HCT116 (cell line): ENCODE data around the gene MAP2K5. TPM values are rescaled to one million over a fixed set of nuclear protein-coding genes. Genes with fewer than 3 reads are reported as not detected.

Experiments used
- ATAC-seq: fragments of 200-7000 bp; cut with Tn5 transposase; 2 replicates; pipeline ENCODE4 v1.9.1; 2020; ENCODE audit warnings: mild to moderate bottlenecking, moderate library complexity
- BruUV-seq: library from RNA; stranded (reverse); fragments of 400-500 nt; replicated peaks from 2 replicates; lab custom pipeline; 2021; lab: Mats Ljungman, UMichigan
- CTCF ChIA-PET: fragments of 300-600 bp; sonication (Branson Sonifier 250); formaldehyde crosslinking; loops from one replicate; lab custom pipeline; 2021; ENCODE audit warnings: antibody characterized with exemption; lab: Charles Lee
- POLR2A ChIA-PET: fragments of 300-600, 350-600 bp; sonication (Branson Sonifier 250); formaldehyde crosslinking; loops from one replicate; lab custom pipeline; 2021; ENCODE audit warnings: antibody characterized with exemption; lab: Charles Lee
- RAD21 ChIA-PET, 2 experiments: fragments of 300-600 bp; sonication (Branson Sonifier 250); formaldehyde crosslinking; loops; one replicate each; lab custom pipeline; 2023; ENCODE audit warnings: low total read pairs in 2 of 2; ENCODE audit not compliant: uncharacterized antibody in 2 of 2, unreplicated experiment in 2 of 2, low non-redundant PET in 1 of 2; lab: Charles Lee
- DNase-seq: peaks from one replicate; pipeline ENCODE4 v3.0.0-alpha.2; 2010; ENCODE audit warnings: low read depth, low spot score
- H2AFZ ChIP-seq: fragments of 200-600 bp; shearing (Covaris generic), sonication (generic); 2 replicates; pipeline ENCODE4 v1.6.1; 2017; ENCODE audit warnings: low read depth, mixed run types, mixed read lengths, antibody characterized with exemption, low read length; ENCODE audit not compliant: poor library complexity, severe bottlenecking
- H3K27ac ChIP-seq: 2 replicates; pipeline ENCODE4 v1.5.1; 2012; ENCODE audit warnings: low read depth, low read length
- H3K27me3 ChIP-seq: fragments of 200-600 bp; sonication (generic); 2 replicates; pipeline ENCODE4 v1.6.1; 2016; ENCODE audit warnings: mixed run types, low read length, mixed read lengths; ENCODE audit not compliant: insufficient read depth
- H3K36me3 ChIP-seq, 2 experiments: fragments of 200-500 bp in 1 of 2; fragments of 200-600 bp in 1 of 2; sonication (Bioruptor generic) in 1 of 2; sonication (generic) in 1 of 2; 2 replicates each; pipeline versions ENCODE4 v1.5.1 to v1.6.1; 2014 to 2016; ENCODE audit warnings: low read length in 2 of 2, inconsistent platforms in 1 of 2, mixed read lengths in 1 of 2, mixed run types in 1 of 2; ENCODE audit not compliant: insufficient read depth in 2 of 2, control insufficient read depth in 1 of 2
- H3K4me1 ChIP-seq, 2 experiments: fragments of 200-600 bp in 1 of 2; sonication (generic) in 1 of 2; 2 replicates each; pipeline versions ENCODE4 v1.5.1 to v1.6.1; 2012 to 2017; ENCODE audit warnings: low read length in 2 of 2, inconsistent platforms in 1 of 2, mild to moderate bottlenecking in 1 of 2, mixed read lengths in 1 of 2, mixed run types in 1 of 2, moderate library complexity in 1 of 2; ENCODE audit not compliant: insufficient read depth in 2 of 2, control insufficient read depth in 1 of 2
- H3K4me2 ChIP-seq: fragments of 200-600 bp; sonication (generic); 2 replicates; pipeline ENCODE4 v1.6.1; 2017; ENCODE audit warnings: mixed run types, low read length, mixed read lengths
- H3K4me3 ChIP-seq, 2 experiments: fragments of 200-600 bp in 1 of 2; sonication (generic) in 1 of 2; replicated peaks in 1 of 2; 2 replicates each; pipeline ENCODE4 v1.5.1; 2011 to 2016; ENCODE audit warnings: low read length in 2 of 2, control low read depth in 1 of 2, low read depth in 1 of 2, mild to moderate bottlenecking in 1 of 2, mixed read lengths in 1 of 2, mixed run types in 1 of 2
- H3K79me2 ChIP-seq: fragments of 200-600 bp; sonication (generic); 2 replicates; pipeline ENCODE4 v1.6.1; 2017; ENCODE audit warnings: mild to moderate bottlenecking, mixed run types, low read length, moderate library complexity, mixed read lengths; ENCODE audit not compliant: insufficient read depth
- H3K9ac ChIP-seq: fragments of 200-600 bp; sonication (generic); 2 replicates; pipeline ENCODE4 v1.6.1; 2016; ENCODE audit warnings: low read length, mixed read lengths
- H3K9me2 ChIP-seq: fragments of 200-600 bp; sonication (generic), shearing (Covaris generic); 2 replicates; pipeline ENCODE4 v1.6.1; 2017; ENCODE audit warnings: mixed run types, mild to moderate bottlenecking, moderate library complexity; ENCODE audit not compliant: insufficient read depth
- H3K9me3 ChIP-seq, 2 experiments: fragments of 200-500 bp in 1 of 2; fragments of 200-600 bp in 1 of 2; sonication (Bioruptor generic) in 1 of 2; sonication (generic) in 1 of 2; 2 replicates each; pipeline ENCODE4 v1.6.1; 2014 to 2017; ENCODE audit warnings: low read length in 2 of 2, mixed read lengths in 2 of 2, inconsistent platforms in 1 of 2, low read depth in 1 of 2, mild to moderate bottlenecking in 1 of 2, mixed run types in 1 of 2, moderate library complexity in 1 of 2; ENCODE audit not compliant: control insufficient read depth in 1 of 2, insufficient read depth in 1 of 2
- H4K20me1 ChIP-seq: fragments of 200-600 bp; sonication (generic), shearing (Covaris generic); 2 replicates; pipeline ENCODE4 v1.6.1; 2017; ENCODE audit warnings: mixed run types, mild to moderate bottlenecking, moderate library complexity; ENCODE audit not compliant: insufficient read depth
- ATF3 ChIP-seq: IDR thresholded peaks from 2 replicates; pipeline ENCODE4 v1.6.1; 2012
- CBX3 ChIP-seq: IDR thresholded peaks from 2 replicates; pipeline ENCODE4 v1.6.1; 2012; ENCODE audit warnings: low read depth
- CEBPB ChIP-seq: IDR thresholded peaks from 2 replicates; pipeline ENCODE4 v1.6.1; 2012; ENCODE audit warnings: low read depth
- ELF1 ChIP-seq: IDR thresholded peaks from 2 replicates; pipeline ENCODE4 v1.6.1; 2012; ENCODE audit warnings: low read depth, borderline replicate concordance
- EZH2 ChIP-seq: fragments of 200-600 bp; sonication (generic); IDR thresholded peaks from 2 replicates; pipeline ENCODE4 v1.6.1; 2017; ENCODE audit warnings: antibody characterized with exemption, mixed run types
- EZH2phosphoT487 ChIP-seq: fragments of 200-600 bp; IDR thresholded peaks from 2 replicates; pipeline ENCODE4 v1.6.1; 2018; ENCODE audit warnings: antibody characterized with exemption, borderline replicate concordance
- POLR2AphosphoS5 ChIP-seq: IDR thresholded peaks from 2 replicates; pipeline ENCODE4 v1.6.1; 2011; ENCODE audit warnings: mild to moderate bottlenecking, low read depth, low read length, moderate library complexity
- RAD21 ChIP-seq: IDR thresholded peaks from 2 replicates; pipeline ENCODE4 v1.6.1; 2012; ENCODE audit warnings: low read depth, mild to moderate bottlenecking
- REST ChIP-seq: IDR thresholded peaks from 2 replicates; pipeline ENCODE4 v1.6.1; 2012; ENCODE audit warnings: low read depth
- SIN3A ChIP-seq: IDR thresholded peaks from 2 replicates; pipeline ENCODE4 v1.6.1; 2012; ENCODE audit warnings: low read depth
- SP1 ChIP-seq: IDR thresholded peaks from 2 replicates; pipeline ENCODE4 v1.6.1; 2012; ENCODE audit warnings: low read depth
- SRF ChIP-seq: IDR thresholded peaks from 2 replicates; pipeline ENCODE4 v1.6.1; 2012; ENCODE audit warnings: low read depth
- TCF7L2 ChIP-seq: IDR thresholded peaks from 2 replicates; pipeline ENCODE4 v1.7.0; 2011; ENCODE audit warnings: borderline replicate concordance, inconsistent platforms; ENCODE audit not compliant: insufficient read depth, insufficient read length; ENCODE audit errors: extremely low read depth
- YY1 ChIP-seq: IDR thresholded peaks from 2 replicates; pipeline ENCODE4 v1.6.1; 2011; ENCODE audit warnings: low read length, low read depth, moderate library complexity, mild to moderate bottlenecking; ENCODE audit not compliant: insufficient replicate concordance; ENCODE audit errors: extremely low read depth
- ZNF274 ChIP-seq: fragments of 200-500 bp; sonication (Bioruptor generic); IDR thresholded peaks from 2 replicates; pipeline ENCODE4 v1.6.1; 2014; ENCODE audit warnings: mild to moderate bottlenecking, low read depth, low read length, inconsistent platforms
- intact Hi-C: fragments of 100-400 bp; cut with micrococcal nuclease; formaldehyde crosslinking; loops from 2 replicates; pipeline ENCODE4 v1.10.0; 2022
- total RNA-seq: library from RNA; stranded (reverse); gene quantifications from one replicate; pipeline ENCODE4 v1.2.1, GENCODE V29; 2021; ENCODE audit not compliant: unreplicated experiment

The MAP2K5 gene
- total RNA-seq, 1 experiment from 2014 or later: 15.6 TPM

- Histone ChIP-seq H3K27me3 (no peaks in the 10 kb centered on the region), H3K9me3 (no peaks in the 10 kb centered on the region), H3K27ac (no peak overlapping the region), H3K9me2 (no peaks in the 10 kb centered on the region), H3K4me1 (no peaks in the 10 kb centered on the region), H3K4me3 (no peak overlapping the region), H3K4me2 (no peak overlapping the region), H4K20me1 (no peaks in the 10 kb centered on the region), H3K36me3 (no peaks in the 10 kb centered on the region), H3K9ac (no peak overlapping the region), H2AFZ (no peak overlapping the region), H3K79me2 (no peaks in the 10 kb centered on the region)
- CTCF ChIA-PET: no interaction called here
- BruUV-seq: no TSS peak
- intact Hi-C loops: no loop called here
- POLR2A ChIA-PET: no interaction called here
- ATAC-seq: no peak
- no peak for DNase-seq
- TF ChIP-seq CEBPB (no peak), CBX3 (no peak), ATF3 (no peak), ZNF274 (no peak), REST (no peak), TCF7L2 (no peak), SIN3A (no peak), ELF1 (no peak), EZH2phosphoT487 (no peak), YY1 (no peak), SRF (no peak), RAD21 (no peak), EZH2 (no peak), POLR2AphosphoS5 (no peak), SP1 (no peak)
- RAD21 ChIA-PET: no interaction called here
These were observed 284.4 kb downstream of the MAP2K5 start for GRCh38 chr15:67826717-67827561.
